OCI-LY1 (cell line): ENCODE data around the gene GDA.

Experiments
- EZH2 ChIP-seq: fragments of 200-600 bp; sonication (generic), shearing (Covaris generic); IDR thresholded peaks from 2 replicates; pipeline ENCODE4 v1.8.0; 2017; ENCODE audit warnings: borderline replicate concordance, mixed run types, mild to moderate bottlenecking, antibody characterized with exemption, low read length, moderate library complexity, mixed read lengths
- TF ChIP-seq, protein P1 (sequence below): fragments of 200-600 bp; sonication (generic), shearing (Covaris generic); IDR thresholded peaks from 2 replicates; pipeline ENCODE4 v1.5.1; 2017; ENCODE audit warnings: mild to moderate bottlenecking, antibody characterized with exemption, low read length, moderate library complexity, mixed read lengths

DNA sequence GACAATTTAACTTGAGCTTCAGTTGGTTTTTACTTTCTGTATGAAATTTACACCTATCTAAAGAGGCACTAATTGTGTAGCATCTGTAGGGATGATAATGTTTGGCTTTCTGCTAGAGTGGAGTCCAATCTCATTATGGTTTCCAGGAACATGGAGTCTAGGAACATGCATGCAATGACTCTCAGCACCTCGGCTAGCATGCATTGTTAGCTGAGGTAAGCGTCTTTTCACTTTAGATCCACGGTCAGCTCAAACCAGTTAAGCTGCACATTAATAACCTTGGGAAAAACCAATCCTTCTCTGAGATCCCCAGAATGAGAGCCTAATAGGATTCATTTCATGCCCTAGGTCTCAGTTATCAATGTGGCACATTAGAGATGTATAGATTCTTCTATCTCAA is 7.8 kb upstream of the GDA start:
- TF ChIP-seq, protein P1, sequence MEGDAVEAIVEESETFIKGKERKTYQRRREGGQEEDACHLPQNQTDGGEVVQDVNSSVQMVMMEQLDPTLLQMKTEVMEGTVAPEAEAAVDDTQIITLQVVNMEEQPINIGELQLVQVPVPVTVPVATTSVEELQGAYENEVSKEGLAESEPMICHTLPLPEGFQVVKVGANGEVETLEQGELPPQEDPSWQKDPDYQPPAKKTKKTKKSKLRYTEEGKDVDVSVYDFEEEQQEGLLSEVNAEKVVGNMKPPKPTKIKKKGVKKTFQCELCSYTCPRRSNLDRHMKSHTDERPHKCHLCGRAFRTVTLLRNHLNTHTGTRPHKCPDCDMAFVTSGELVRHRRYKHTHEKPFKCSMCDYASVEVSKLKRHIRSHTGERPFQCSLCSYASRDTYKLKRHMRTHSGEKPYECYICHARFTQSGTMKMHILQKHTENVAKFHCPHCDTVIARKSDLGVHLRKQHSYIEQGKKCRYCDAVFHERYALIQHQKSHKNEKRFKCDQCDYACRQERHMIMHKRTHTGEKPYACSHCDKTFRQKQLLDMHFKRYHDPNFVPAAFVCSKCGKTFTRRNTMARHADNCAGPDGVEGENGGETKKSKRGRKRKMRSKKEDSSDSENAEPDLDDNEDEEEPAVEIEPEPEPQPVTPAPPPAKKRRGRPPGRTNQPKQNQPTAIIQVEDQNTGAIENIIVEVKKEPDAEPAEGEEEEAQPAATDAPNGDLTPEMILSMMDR = no peak
- TF ChIP-seq EZH2 = no peak
